ENCODE results near the gene LRP11. TPM values are rescaled to one million over a fixed set of nuclear protein-coding genes. Genes with fewer than 3 reads are reported as not detected.

LRP11 gene
- total and polyA plus RNA-seq, 2 experiments from 2014 or later = 50.3 to 108 TPM

DNA sequence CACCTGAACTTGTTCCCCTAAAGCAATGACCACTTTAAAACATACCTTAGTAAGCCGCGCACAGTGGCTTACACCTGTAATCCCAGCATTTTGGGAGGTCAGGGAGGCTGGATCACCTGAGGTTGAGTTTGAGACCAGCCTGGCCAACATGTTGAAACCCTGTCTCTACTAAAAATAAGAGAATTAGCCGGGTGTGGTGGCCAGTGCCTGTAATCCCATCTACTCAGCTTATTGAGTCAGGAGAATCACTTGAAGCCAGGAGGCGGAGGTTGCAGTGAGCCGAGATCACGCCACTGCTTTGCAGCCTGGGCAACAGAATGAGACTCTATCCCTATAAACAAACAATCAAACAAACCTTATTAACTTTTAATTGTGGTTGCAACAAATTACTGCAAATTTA lies 35.3 kb upstream of the LRP11 start:
- H3K36me3 ChIP-seq (ENCODE audit: low read depth) = no peaks in the 10 kb centered on the region
- no peak for TF ChIP-seq EZH2phosphoT487 (IDR thresholded peaks at IDR 0.05; ENCODE audit: insufficient read depth, low read depth)
- no peak for TF ChIP-seq EZH2 (IDR thresholded peaks at IDR 0.05; ENCODE audit: insufficient read depth, poor library complexity, severe bottlenecking)
- 72 to 74% methylated on average over 6 of the region's 6 CpGs for WGBS, 2 experiments (ENCODE audit: low coverage in 1 of 2, low lambda C conversion rate in 2 of 2, missing lambda C conversion rate in 2 of 2)
- no peak overlapping the region for H3K4me2 ChIP-seq (ENCODE audit: unreplicated experiment)
- no peak overlapping the region for H3K4me3 ChIP-seq
- H3K9ac ChIP-seq = no peak overlapping the region
- in situ Hi-C loops (cut with MboI) = no loop called here
- H3K9me2 ChIP-seq (ENCODE audit: insufficient read depth) = no peaks in the 10 kb centered on the region
- peaks cover 27% of the 10 kb centered on the region for H3F3A ChIP-seq (ENCODE audit: insufficient read depth)
- H4K20me1 ChIP-seq (ENCODE audit: insufficient read depth) = no peaks in the 10 kb centered on the region
- no peak for DNase-seq
- no peaks in the 10 kb centered on the region for H3K27me3 ChIP-seq (replicated peaks; ENCODE audit: insufficient read depth)
- no peaks in the 10 kb centered on the region for H3K9me3 ChIP-seq (ENCODE audit: low read depth)
- no peak overlapping the region for H2AFZ ChIP-seq
- H3K27ac ChIP-seq = no peak overlapping the region
- H3K79me2 ChIP-seq (ENCODE audit: insufficient read depth) = no peaks in the 10 kb centered on the region
- peaks cover 34% of the 10 kb centered on the region for H3K4me1 ChIP-seq (ENCODE audit: insufficient read depth)

DNA sequence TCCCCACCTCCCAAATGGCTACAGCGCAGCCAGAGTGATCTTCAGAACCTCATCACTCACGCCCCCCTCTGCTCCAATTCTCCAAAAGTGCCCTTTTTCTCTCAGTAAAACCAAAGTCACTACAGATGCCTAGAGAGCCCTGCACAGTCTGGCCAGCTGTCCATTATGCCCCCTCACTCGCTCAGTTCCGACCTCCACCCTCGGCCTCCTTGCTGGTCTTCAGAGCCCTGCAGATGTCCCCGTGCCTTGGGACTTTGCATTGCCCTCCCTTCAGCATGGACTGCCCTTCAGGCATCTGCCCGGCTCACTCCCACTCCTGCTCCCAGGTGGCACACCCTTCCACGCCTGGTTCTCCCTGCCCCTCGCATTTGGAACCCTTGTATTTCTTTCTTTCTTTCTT lies 34.8 kb upstream of the LRP11 start:
- no peak for DNase-seq
- TF ChIP-seq EZH2phosphoT487 (IDR thresholded peaks at IDR 0.05; ENCODE audit: insufficient read depth, low read depth) = no peak
- no peak for TF ChIP-seq EZH2 (IDR thresholded peaks at IDR 0.05; ENCODE audit: insufficient read depth, poor library complexity, severe bottlenecking)
- H3K27ac ChIP-seq = no peak overlapping the region
- H4K20me1 ChIP-seq (ENCODE audit: insufficient read depth) = no peaks in the 10 kb centered on the region
- in situ Hi-C loops (cut with MboI) = no loop called here
- no peak overlapping the region for H2AFZ ChIP-seq
- H3K4me2 ChIP-seq (ENCODE audit: unreplicated experiment) = no peak overlapping the region
- no peak overlapping the region for H3K4me3 ChIP-seq
- no peaks in the 10 kb centered on the region for H3K27me3 ChIP-seq (replicated peaks; ENCODE audit: insufficient read depth)
- H3K9me2 ChIP-seq (ENCODE audit: insufficient read depth) = no peaks in the 10 kb centered on the region
- H3K79me2 ChIP-seq (ENCODE audit: insufficient read depth) = no peaks in the 10 kb centered on the region
- no peak overlapping the region for H3K9ac ChIP-seq
- H3K4me1 ChIP-seq (ENCODE audit: insufficient read depth) = peaks cover 34% of the 10 kb centered on the region
- 90 to 92% methylated on average over 9 of the region's 9 CpGs for WGBS, 2 experiments (ENCODE audit: low coverage in 1 of 2, low lambda C conversion rate in 2 of 2, missing lambda C conversion rate in 2 of 2)
- H3K9me3 ChIP-seq (ENCODE audit: low read depth) = no peaks in the 10 kb centered on the region
- H3F3A ChIP-seq (ENCODE audit: insufficient read depth) = peaks cover 27% of the 10 kb centered on the region
- no peaks in the 10 kb centered on the region for H3K36me3 ChIP-seq (ENCODE audit: low read depth)

DNA sequence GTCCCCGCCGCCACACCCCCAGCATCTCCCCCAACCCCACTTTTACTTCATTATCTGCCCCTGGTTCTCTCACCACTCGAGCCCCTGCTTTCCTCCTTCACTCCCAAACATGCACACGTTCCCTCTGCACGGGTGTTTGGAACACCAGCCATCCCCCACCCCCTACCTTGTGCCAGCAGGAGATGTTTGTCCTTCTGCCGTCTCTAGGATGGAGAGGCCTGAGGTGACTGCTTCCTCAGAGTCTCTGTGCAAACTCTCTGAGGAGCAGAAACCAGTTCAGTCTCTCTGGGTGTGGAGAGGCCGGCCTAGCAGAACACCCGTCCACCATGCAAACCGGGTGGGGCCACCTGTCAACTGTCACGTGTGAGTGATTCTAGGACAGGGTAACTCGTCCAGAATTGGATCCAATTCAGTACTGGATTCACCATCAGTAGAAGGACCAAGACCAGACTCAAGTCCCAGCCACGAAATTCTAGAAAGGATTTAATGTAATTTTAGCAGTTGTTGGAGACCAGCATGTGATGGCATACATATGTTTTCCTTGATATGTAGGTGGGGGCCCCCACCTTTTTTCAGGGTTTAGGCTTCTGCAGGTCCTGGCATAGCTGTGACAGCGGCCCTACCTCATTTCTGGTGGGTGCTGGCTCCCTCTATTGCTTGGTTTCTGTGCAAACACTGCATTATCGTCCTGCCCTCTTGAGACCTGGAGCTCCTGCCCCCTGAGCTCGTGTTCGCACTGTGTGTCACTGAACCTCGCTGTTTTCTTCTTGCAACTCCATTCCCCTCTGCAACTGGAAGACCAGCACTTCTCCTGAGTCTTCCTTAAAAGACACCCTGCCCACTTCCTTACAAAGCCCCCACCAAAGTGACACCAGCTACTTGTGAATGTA lies 33.9 kb upstream of the LRP11 start, which contains the start of gene RAET1E:
Gene RAET1E, minus strand, starts transcription at position 259 of the 890 bp plus-strand sequence. CDS start 7,212 bp downstream, outside the sequence.
- no peaks in the 10 kb centered on the region for H3K9me2 ChIP-seq (ENCODE audit: insufficient read depth)
- H3K4me3 ChIP-seq = peak within 1 kb of the TSS; percentile 69
- TF ChIP-seq EZH2phosphoT487 (IDR thresholded peaks at IDR 0.05; ENCODE audit: insufficient read depth, low read depth) (no peak), EZH2 (IDR thresholded peaks at IDR 0.05; ENCODE audit: insufficient read depth, poor library complexity, severe bottlenecking) (no peak)
- H3K27me3 ChIP-seq (replicated peaks; ENCODE audit: insufficient read depth) = no peaks in the 10 kb centered on the region
- in situ Hi-C loops (cut with MboI) = no loop called here
- no peaks in the 10 kb centered on the region for H4K20me1 ChIP-seq (ENCODE audit: insufficient read depth)
- no peak for DNase-seq
- H3K4me2 ChIP-seq (ENCODE audit: unreplicated experiment) = peak within 1 kb of the TSS; percentile 84
- H2AFZ ChIP-seq = peak within 1 kb of the TSS; percentile 71
- H3K79me2 ChIP-seq (ENCODE audit: insufficient read depth) = no peaks in the 10 kb centered on the region
- H3K36me3 ChIP-seq (ENCODE audit: low read depth) = no peaks in the 10 kb centered on the region
- WGBS, 2 experiments (ENCODE audit: low coverage in 1 of 2, low lambda C conversion rate in 2 of 2, missing lambda C conversion rate in 2 of 2) = 56 to 59% methylated on average over 17 of the region's 17 CpGs
- H3F3A ChIP-seq (ENCODE audit: insufficient read depth) = peaks cover 27% of the 10 kb centered on the region
- H3K27ac ChIP-seq = peak within 1 kb of the TSS; percentile 94
- H3K9me3 ChIP-seq (ENCODE audit: low read depth) = no peaks in the 10 kb centered on the region
- H3K9ac ChIP-seq = peak within 1 kb of the TSS; percentile 76
- H3K4me1 ChIP-seq (ENCODE audit: insufficient read depth) = peaks cover 34% of the 10 kb centered on the region

DNA sequence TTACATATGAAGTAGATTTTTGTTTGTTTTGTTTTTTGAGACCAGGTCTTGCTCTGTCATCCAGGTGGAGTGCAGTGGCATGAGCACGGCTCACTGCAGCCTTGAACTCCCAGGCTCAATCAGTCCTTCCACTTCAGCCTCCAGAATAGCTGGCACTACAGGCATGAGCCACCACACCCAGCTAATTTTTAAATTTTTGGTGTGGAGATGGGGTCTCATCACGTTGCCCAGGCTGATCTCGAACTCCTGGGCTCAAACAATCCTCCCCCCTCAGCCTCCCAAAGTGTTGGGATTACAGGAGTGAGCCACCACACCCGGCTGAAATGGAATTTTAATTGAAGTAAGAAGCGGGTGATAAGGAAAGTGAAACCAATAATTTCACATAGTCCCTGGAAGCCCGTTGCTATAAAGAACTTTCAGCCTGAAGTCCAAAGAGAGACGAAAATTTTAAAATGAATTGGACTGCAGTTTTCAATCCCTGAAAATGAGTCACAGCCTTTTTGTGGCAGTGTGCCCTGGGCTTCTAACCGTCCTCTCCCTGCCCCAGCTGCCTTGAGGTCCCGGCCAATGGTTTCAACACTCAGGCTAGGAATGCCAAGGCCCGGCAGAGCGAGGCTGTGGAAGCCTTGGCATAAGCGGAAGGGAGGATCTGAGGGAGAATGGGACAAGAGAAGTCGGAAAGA lies 33.0 kb upstream of the LRP11 start:
- Histone ChIP-seq H4K20me1 (ENCODE audit: insufficient read depth) (no peaks in the 10 kb centered on the region), H3K9me2 (ENCODE audit: insufficient read depth) (no peaks in the 10 kb centered on the region), H3K9me3 (ENCODE audit: low read depth) (no peaks in the 10 kb centered on the region), H3K27ac (peak overlapping the region; percentile 94), H3K36me3 (ENCODE audit: low read depth) (no peaks in the 10 kb centered on the region), H3K4me2 (ENCODE audit: unreplicated experiment) (peak overlapping the region; percentile 84), H3K4me1 (ENCODE audit: insufficient read depth) (peaks cover 34% of the 10 kb centered on the region), H3K79me2 (ENCODE audit: insufficient read depth) (no peaks in the 10 kb centered on the region), H2AFZ (peak overlapping the region; percentile 71), H3K4me3 (peak overlapping the region; percentile 69), H3K27me3 (replicated peaks; ENCODE audit: insufficient read depth) (no peaks in the 10 kb centered on the region), H3K9ac (peak overlapping the region; percentile 76), H3F3A (ENCODE audit: insufficient read depth) (peaks cover 28% of the 10 kb centered on the region)
- TF ChIP-seq EZH2phosphoT487 (IDR thresholded peaks at IDR 0.05; ENCODE audit: insufficient read depth, low read depth) (no peak), EZH2 (IDR thresholded peaks at IDR 0.05; ENCODE audit: insufficient read depth, poor library complexity, severe bottlenecking) (no peak)
- peak; percentile 97 for DNase-seq
- in situ Hi-C loops (cut with MboI) = no loop called here
- 2 to 5% methylated on average over 13 of the region's 13 CpGs for WGBS, 2 experiments (ENCODE audit: low coverage in 1 of 2, low lambda C conversion rate in 2 of 2, missing lambda C conversion rate in 2 of 2)

All from GM23248 (cell line).